GM23248 (cell line): Measurements from ENCODE around the gene SCAPER.
"Not testable (repeated sequence)": the region's sequence is repeated elsewhere in the genome, so short reads cannot be mapped to it uniquely, and the experiment has no call there.

ENCODE experiments used
- EZH2 ChIP-seq: fragments of 200-600 bp; sonication (generic); IDR thresholded peaks from 2 replicates; pipeline ENCODE4 v1.6.1; 2018; ENCODE audit warnings: antibody characterized with exemption, mild to moderate bottlenecking; ENCODE audit not compliant: insufficient read depth, poor library complexity, severe bottlenecking
- EZH2phosphoT487 ChIP-seq: fragments of 200-600 bp; sonication (generic); IDR thresholded peaks from 2 replicates; pipeline ENCODE4 v1.6.1; 2018; ENCODE audit warnings: antibody characterized with exemption, moderate library complexity, mild to moderate bottlenecking, low read depth; ENCODE audit not compliant: insufficient read depth

DNA sequence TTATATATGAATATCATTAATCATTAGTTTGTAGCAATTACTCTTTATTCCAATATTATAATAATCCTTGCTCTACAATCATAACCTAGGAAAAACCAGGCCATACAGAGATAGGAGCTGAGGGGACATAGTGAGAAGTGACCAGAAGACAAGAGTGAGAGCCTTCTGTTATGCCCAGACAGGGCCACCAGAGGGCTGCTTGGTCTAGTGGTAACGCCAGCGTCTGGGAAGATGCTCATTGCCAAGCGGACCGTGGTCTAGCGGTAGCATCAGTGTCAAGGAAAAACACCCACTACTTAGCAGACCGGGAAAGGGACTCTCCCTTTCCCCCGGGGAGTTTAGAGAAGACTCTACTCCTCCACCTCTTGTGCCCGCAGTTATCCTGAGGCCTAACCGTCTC is 172.8 kb downstream of the SCAPER start:
- TF ChIP-seq EZH2phosphoT487, EZH2: not testable (repeated sequence)
